HG02642 (cell line): Measurements from ENCODE around the gene PHOX2A.

Experiments used
- ATAC-seq: cut with Tn5 transposase; IDR thresholded peaks from one replicate; pipeline ENCODE4 v1.9.1; 2021; ENCODE audit warnings: mild to moderate bottlenecking; ENCODE audit not compliant: unreplicated experiment, poor library complexity

The PHOX2A gene

GRCh38 chr11:72235351-72236057 lies 8.5 kb downstream of the PHOX2A start:
- no peak for ATAC-seq

- ATAC-seq = no peak
These were observed 9.1 kb downstream of the PHOX2A start for GRCh38 chr11:72234920-72235319.

- ATAC-seq = no peak
These were observed 9.5 kb downstream of the PHOX2A start for GRCh38 chr11:72234514-72234830.

- no peak for ATAC-seq
These were observed 10.0 kb downstream of the PHOX2A start for GRCh38 chr11:72233773-72234513.

- ATAC-seq = no peak
These were observed 10.8 kb downstream of the PHOX2A start for GRCh38 chr11:72233056-72233772.

GRCh38 chr11:72232260-72233055 lies 11.5 kb downstream of the PHOX2A start:
- no peak for ATAC-seq

GRCh38 chr11:72231396-72232259 lies 12.3 kb downstream of the PHOX2A start:
- no peak for ATAC-seq

GRCh38 chr11:72230764-72231365 lies 13.1 kb downstream of the PHOX2A start:
- no peak for ATAC-seq

- ATAC-seq = no peak
These were observed 13.8 kb downstream of the PHOX2A start for GRCh38 chr11:72229925-72230763.

GRCh38 chr11:72229336-72229924 lies 14.5 kb downstream of the PHOX2A start:
- no peak for ATAC-seq

- no peak for ATAC-seq
These were observed 15.1 kb downstream of the PHOX2A start for GRCh38 chr11:72228844-72229231.

GRCh38 chr11:72228229-72228843 lies 15.6 kb downstream of the PHOX2A start:
- ATAC-seq = no peak

GRCh38 chr11:72227316-72228228 lies 16.4 kb downstream of the PHOX2A start:
- ATAC-seq = no peak

GRCh38 chr11:72226701-72227100 lies 17.3 kb downstream of the PHOX2A start:
- no peak for ATAC-seq

GRCh38 chr11:72225411-72225951 lies 18.5 kb downstream of the PHOX2A start:
- no peak for ATAC-seq
